Neural cell (in vitro differentiated cells): ENCODE data around the gene C5orf47.

Source experiments
- RAD21 ChIP-seq: fragments of 450-650 bp; conservative IDR thresholded peaks from 2 replicates; pipeline ENCODE4 v1.6.1; 2014; ENCODE audit warnings: antibody characterized with exemption, mild to moderate bottlenecking, moderate library complexity
- TF ChIP-seq, protein P1 (sequence below): fragments of 450-650 bp; IDR thresholded peaks from 2 replicates; pipeline ENCODE4 v1.5.1; 2014; ENCODE audit warnings: antibody characterized with exemption, mild to moderate bottlenecking, moderate library complexity; ENCODE audit not compliant: poor library complexity, severe bottlenecking

DNA sequence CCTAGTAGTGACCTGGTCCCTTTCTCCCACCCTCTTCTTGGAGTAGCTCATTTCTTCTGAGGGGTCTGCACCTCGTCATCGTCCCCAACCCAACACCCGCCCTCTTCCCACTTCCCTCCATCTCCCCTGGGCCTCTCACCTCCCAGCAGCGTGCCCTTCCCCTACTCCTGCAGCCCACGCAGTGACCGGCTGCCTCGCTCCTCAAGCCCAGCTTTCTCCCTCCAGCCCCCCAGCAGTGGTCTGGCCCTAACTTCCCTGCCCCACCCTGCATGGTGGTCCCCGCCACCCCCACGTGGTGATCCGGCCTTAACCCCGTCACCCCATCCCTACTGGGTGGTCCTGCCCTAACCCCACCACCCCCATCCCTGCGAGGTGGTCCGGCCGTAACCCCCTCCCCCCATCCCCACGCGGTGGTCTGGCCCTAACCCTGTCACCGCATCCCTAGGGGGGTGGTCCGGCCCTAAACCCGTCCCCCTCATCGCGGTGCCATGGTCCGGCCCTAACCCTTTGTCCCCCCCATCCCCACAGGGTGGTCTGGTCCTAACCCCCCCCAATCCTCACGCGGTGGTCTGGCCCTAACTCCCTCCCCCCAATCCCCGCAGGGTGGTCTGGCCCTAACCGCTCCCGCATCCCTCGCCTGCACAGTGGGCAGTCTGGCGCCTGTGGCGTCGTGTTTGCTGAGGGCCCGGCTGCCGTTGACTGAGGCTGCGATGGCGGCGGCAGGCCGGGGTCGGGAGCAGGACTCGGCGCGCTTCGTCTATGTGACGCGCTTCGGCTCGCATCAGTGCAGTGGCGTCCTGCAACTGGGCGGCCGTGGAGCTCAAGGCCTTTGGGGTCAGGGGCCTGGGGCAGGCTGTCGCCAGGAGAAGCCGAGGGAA lies at the start of gene C5orf47:
- TF ChIP-seq, protein P1, sequence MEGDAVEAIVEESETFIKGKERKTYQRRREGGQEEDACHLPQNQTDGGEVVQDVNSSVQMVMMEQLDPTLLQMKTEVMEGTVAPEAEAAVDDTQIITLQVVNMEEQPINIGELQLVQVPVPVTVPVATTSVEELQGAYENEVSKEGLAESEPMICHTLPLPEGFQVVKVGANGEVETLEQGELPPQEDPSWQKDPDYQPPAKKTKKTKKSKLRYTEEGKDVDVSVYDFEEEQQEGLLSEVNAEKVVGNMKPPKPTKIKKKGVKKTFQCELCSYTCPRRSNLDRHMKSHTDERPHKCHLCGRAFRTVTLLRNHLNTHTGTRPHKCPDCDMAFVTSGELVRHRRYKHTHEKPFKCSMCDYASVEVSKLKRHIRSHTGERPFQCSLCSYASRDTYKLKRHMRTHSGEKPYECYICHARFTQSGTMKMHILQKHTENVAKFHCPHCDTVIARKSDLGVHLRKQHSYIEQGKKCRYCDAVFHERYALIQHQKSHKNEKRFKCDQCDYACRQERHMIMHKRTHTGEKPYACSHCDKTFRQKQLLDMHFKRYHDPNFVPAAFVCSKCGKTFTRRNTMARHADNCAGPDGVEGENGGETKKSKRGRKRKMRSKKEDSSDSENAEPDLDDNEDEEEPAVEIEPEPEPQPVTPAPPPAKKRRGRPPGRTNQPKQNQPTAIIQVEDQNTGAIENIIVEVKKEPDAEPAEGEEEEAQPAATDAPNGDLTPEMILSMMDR, result no peak
- TF ChIP-seq RAD21, result no peak
